ELF-1 (cell line): ENCODE measurements around the gene TGDS.

Source experiments
- DNase-seq: peaks from one replicate; pipeline ENCODE4 v3.0.0-alpha.2; 2016; ENCODE audit warnings: low read depth, low spot score

TGDS gene

GRCh38 chr13:94601446-94602431 lies 5.8 kb upstream of the TGDS start, which contains the start of gene GPR180:
Gene GPR180, plus strand, starts transcription at chr13:94601857. Its CDS starts 71 bp downstream, at chr13:94601928.
- DNase-seq, result peak; percentile 99

DNA sequence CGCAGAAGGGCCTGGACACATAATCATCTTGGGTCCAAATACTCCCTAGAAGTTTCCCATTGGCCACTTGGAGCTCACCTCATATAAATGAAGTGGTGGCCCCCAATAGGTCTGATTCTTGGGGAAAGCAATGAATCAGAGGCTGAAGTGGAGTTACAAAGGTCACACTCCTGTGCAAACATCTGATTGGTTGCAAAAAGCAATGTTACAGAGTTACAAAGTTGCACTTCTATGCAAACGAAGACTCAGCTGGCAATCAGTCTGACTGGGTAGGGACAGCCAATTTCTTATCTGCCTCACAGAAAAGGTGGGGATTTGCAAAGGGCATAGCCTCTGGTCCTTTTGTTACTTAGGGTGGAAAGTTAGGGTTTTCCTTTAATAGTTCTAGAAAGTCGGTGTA lies 3.9 kb upstream of the TGDS start:
- no peak for DNase-seq

GRCh38 chr13:94598281-94598680 lies 2.3 kb upstream of the TGDS start:
- no peak for DNase-seq

DNA sequence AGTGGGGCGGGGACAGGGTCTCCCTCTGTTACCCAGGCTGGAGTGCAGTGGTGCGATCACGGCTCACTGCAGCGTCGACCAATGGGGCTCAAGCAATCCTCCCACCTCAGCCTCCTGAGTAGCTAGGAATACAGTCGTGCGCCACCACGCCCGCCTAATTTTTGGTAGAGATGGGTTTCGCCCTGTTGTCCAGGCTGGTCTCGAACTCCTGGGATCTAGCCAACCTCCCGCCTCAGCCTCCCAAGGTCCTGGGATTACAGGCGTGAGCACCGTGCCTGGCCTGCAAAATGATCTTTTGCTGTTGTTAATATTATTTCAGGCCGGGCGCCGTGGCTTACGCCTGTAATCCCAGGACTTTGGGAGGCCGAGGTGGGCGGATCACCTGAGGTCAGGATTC lies 621 bp upstream of the TGDS start:
- DNase-seq, result no peak

GRCh38 chr13:94595001-94595949 lies 677 bp downstream of the TGDS start:
- DNase-seq, result no peak

DNA sequence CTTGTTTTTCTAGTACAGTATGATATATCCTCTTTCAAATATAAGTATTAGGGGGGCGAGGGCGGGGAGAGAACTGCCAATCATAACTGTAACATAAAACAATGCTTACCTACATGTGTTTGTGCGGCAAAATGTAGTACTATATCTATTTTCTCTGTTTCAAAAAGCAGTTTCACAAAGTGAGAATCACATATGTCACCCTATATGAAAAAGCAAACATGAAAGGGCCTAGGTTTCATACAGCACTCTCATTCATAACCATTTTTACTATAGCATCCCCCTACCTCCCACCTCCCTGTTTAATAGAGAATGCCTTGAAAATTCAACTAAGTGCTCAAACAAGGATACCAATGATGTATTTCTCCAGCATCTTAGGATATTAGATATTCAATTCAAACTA lies 5.2 kb downstream of the TGDS start:
- DNase-seq, result no peak

- no peak for DNase-seq
These were observed 7.4 kb downstream of the TGDS start for GRCh38 chr13:94588541-94588940.

GRCh38 chr13:94586371-94586770 lies 9.6 kb downstream of the TGDS start:
- no peak for DNase-seq

DNA sequence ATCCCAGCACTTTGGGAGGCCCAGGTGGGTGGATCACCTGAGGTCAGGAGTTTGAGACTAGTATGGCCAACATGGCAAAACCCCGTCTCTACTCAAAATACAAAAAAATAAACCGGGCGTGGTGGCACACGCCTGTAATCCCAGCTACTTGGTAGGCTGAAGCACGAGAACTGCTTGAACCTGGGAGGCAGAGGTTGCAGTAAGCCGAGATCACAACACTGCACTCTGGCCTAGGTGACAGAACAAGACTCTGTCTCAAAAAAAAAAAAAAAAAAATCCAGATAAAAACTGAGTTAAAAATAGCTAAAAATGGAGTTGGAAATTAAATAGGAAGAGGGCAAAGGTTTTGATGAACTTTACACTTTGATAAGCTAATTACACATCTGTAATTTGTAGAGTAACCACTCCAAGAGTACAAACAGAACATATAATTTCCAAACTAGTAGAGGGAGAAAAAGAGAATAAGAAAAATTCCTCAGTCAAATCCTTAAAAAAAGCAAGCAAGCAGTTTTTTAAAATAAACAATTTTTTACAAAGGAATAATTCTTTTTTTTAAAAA lies 10.3 kb downstream of the TGDS start:
- DNase-seq, result no peak

DNA sequence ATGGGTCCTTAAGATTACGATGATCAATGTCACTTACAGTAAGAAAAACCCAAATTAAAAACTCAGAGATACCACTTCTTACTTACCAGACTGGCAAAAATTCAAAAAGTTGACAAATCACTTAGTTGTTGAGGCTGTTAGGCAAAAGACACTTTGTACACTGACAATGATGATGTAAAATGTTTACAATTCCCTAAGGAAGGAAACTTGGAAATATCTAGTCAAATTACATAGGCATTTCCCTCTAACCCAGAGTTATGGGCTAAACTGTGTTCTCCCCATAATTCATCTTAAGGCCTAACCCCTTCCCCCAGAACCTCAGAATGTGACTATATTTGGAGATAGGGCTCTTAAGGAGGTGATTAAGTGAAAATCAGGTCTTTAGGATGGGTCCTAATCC lies 12.0 kb downstream of the TGDS start:
- DNase-seq, result no peak

DNA sequence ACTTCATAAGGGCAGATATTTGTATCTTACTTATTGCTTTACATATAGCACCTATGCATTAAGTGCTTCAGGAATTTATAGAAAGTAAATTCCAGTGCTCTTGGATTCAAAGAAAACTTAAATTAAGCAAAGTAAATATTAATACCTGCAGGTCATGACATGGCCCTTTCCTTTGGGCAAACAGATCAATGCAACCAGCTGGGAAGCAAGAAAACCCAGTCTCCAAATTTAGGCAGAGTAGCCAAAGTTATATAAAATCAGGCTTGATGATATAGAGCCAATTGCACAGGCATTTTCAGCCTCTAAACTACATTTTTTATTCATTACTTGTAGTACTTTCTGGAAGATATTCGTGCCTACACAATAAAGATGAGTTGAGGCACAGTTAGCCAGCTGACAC lies 16.9 kb downstream of the TGDS start:
- DNase-seq, result no peak

GRCh38 chr13:94569615-94570014 lies 26.3 kb downstream of the TGDS start:
- no peak for DNase-seq

DNA sequence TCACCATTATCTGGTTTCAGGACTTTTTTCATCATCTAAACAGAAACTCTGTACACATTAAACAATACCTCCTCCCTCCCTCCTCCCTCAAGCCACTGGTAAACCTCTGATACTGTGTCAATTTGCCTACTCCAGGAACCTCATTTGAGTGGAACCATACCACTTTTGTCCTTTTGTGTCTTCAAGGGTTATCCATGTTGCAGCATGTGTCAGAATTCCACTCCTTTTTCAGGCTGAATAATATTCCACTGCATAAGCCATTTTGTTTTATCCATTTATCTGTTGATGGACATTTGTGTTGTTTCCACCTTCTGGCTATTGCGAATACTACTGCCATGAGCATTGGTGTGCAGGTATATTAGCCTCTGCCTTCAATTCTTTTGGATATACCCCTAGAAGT lies 27.5 kb downstream of the TGDS start:
- no peak for DNase-seq

GRCh38 chr13:94567581-94567980 lies 28.4 kb downstream of the TGDS start:
- no peak for DNase-seq

GRCh38 chr13:94561126-94561525 lies 34.8 kb downstream of the TGDS start:
- DNase-seq, result no peak

GRCh38 chr13:94560116-94560515 lies 35.8 kb downstream of the TGDS start:
- DNase-seq, result no peak

DNA sequence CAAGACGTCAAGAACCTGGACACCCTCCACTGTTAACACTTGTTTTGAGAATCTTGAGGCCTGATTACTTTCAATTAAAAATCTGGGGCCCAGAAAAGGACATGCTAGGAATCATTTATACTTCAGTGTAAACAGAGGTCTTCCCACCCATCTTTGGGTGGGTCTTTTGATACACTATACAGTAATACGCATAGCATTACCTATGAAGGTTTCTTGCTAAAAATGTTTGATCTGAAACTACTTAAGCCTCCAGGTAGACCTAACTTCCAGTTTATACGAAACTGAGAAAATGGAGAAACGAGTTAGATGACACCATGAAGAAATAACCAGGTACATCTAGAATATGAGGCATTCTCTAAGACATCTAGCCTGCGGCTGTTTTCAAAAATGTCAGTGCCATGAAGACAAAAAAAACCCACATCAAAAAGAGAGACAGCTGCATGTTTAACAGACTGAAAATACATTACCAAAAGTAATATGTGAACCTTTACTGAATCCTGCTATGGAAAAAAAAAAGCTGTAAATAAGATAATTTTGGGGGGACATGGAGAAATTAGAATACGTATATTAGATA lies 36.6 kb downstream of the TGDS start:
- no peak for DNase-seq

- no peak for DNase-seq
These were observed 37.2 kb downstream of the TGDS start for GRCh38 chr13:94558716-94559115.

- no peak for DNase-seq
These were observed 38.2 kb downstream of the TGDS start for GRCh38 chr13:94557684-94558235.

DNA sequence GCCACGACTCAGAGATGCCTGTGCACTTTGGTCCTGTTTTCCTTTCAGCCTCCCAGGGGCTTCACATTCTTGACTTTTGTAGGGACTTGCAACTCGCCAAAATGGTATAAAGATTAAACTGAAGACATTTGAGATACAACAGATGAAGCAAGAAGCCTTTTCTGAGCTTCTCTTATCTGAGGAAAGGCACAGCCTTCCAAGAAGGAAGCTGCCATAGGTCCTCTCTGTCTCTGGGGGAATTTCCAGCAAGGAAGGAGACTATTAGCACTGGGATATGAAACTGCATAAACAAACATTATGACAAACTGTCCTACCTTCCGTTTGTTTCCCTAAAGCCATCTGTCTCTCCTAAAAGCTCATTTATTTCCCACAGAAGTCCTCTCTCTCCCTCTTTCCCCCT lies 39.3 kb downstream of the TGDS start:
- no peak for DNase-seq

DNA sequence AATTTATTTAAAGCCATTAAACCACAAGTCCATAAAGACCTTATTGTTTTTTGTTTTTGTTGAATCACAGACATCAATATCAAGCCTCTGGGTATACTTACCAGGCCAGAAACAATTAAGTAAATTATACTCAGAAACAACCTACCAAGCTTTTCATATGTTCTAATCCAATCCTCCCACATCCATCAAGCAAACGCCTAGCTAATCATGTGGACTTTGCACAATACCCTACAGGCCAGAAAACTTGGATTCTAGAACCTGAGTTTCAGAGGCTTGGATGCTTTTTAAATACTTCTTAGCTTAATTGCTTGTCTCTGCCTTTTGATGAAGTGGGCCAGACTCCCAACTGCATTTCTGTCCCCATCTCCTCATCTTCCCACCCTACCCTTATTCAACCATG lies 39.9 kb downstream of the TGDS start:
- DNase-seq, result no peak
